CD1c-positive myeloid dendritic cell (primary cell): ENCODE results near the gene ZFP36L2.

Source experiments
- DNase-seq: peaks from one replicate; pipeline ENCODE4 v3.0.0-alpha.2; 2016; ENCODE audit errors: extremely low spot score

The ZFP36L2 gene

DNA sequence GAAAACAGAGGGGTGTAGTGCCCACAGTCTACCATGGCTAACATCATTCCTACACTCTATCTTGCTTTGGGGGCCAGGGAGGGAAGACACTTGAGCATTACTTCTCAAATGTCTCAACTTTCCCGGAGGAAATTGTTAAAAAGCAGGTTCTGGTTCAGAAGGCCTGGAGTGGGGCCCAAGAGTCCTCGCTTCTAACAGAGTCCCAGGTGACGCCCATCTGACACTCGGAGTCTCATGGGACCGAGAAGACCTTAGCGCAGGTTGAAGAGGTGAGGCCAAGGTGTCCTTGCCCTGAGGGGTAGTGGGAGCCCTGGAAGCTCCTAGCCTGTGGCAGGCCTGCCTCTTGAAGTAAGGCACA lies 40.1 kb downstream of the ZFP36L2 start:
- no peak for DNase-seq

DNA sequence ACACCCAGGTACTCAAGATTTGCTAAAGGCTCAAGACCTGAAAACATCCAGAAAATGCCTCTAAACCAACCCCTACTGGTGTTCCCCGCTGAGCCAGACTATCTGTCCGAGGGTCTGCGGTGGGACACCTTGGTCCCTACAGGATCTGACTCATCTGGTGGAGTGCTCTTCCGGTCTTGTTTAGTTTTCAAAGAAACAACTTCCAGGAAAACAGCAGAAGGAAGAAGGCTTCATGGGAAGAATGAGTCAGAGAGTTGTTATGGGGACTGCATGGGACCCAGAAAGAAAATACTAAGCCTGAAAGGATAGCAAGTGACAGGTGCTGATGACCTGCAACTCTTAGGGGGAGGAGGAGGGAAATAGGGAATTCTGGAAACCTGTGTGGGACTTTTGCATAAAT lies 41.3 kb downstream of the ZFP36L2 start:
- DNase-seq = no peak

DNA sequence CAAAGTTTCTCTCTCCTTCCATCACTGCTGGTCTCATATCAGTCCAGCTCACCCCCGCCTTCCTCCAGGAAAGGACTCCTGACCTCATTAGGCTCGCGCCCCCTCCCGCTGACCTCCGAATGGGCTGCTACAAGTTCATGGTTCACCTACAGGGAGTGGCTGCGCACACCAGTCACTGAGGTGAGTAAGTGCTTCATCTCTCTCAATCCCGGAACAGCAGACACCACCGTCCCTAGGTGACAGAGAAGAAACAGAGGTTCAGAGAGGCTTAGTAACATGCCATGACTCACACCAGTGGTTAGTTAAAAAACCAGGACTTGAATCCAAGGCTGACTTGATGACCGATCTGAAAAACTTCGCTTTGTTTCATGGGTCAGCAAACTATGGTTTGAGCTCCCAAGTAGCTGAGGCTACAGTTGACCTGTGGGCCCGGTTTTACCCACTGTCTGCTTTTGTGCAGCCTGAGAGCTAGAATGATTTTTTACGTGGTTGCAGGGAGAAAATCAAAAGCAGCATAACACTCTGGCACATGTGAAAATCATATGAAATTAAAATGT lies 42.0 kb downstream of the ZFP36L2 start:
- no peak for DNase-seq

- no peak for DNase-seq
Measured at GRCh38 chr2:43183743-43184142, 42.7 kb downstream of the ZFP36L2 start.

GRCh38 chr2:43180897-43181296 lies 45.5 kb downstream of the ZFP36L2 start:
- no peak for DNase-seq

DNA sequence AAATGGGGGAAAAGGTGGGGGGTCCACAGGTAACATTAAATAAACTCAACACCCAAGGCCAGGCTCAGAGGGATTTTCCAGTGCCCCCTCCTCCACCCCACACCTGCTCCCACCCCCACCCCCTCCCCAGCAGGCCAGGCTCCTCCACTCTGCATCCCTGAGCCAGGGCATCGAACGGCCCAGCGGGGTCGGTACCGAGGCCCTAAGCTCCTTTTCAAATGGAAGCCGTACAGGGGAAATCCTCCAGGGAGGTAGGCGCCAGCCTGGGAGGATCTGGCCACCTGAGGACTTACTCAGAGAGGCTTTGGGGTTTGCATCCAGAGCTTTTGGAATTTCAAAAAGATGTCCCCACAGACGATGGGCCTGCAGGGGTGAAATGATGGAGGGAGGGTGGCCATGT lies 46.5 kb downstream of the ZFP36L2 start:
- no peak for DNase-seq

- DNase-seq = peak; percentile 36
Measured at GRCh38 chr2:43178602-43179542, 47.5 kb downstream of the ZFP36L2 start.

DNA sequence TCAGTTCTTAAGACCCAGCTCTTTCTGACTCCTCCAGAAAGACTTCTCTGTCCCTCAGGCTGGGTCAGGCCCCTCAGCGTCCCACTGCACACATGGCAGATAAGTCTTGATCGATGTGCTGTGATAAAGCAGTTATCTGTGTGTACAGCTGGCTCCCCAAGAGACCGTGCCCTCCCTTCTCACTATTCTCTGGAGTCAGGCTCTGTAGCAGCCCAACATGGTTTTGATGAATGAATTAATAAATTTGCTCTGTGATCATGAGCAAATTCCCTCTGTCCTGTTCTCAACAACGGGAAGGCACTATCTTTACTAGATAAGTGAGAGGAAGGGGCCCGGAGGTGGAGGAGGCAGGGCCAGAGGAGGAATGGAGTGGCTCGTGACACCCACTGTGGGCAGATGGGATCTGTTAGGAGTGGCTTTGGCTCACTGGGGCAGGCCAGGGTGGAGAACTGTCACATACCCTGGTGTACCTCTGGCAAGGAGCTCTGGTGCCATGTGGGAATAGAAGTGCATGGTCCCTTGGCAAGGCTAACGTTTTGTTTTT lies 48.3 kb downstream of the ZFP36L2 start:
- no peak for DNase-seq

GRCh38 chr2:43176449-43176848 lies 50.0 kb downstream of the ZFP36L2 start:
- DNase-seq = no peak

DNA sequence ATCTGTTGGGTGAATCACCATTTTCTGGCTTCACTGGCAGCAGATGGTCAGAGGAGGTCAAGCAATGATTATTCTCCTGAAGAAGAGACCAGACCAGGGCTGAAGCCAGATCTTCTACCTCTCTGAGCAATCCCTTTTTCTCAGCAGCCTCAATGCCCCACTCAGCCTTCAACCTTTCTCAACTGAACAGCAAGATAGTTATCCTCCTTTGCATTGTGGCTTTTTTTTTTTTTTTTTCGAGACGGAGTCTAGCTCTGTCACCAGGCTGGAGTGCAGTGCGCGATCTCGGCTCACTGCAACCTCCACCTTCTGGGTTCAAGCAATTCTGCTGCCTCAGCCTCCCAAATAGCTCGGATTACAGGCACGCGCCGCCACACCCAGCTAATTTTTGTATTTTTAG lies 50.5 kb downstream of the ZFP36L2 start:
- DNase-seq = no peak

- no peak for DNase-seq
Measured at GRCh38 chr2:43175020-43175441, 51.4 kb downstream of the ZFP36L2 start.

GRCh38 chr2:43174368-43174916 lies 52.0 kb downstream of the ZFP36L2 start:
- DNase-seq = peak; percentile 79
